WTC11 (cell line): ENCODE measurements around the gene CLEC12A. TPM values are rescaled to one million over a fixed set of nuclear protein-coding genes. Genes with fewer than 3 reads are reported as not detected.

ENCODE experiments used
- ATAC-seq: fragments of 200-7000 bp; cut with Tn5 transposase; 2 replicates; pipeline ENCODE4 v1.10.0; 2021; ENCODE audit warnings: mild to moderate bottlenecking, moderate library complexity
- CTCF ChIA-PET: fragments of 300-600 bp; sonication (Branson Sonifier 250); formaldehyde crosslinking; loops from one replicate; lab custom pipeline; 2021; ENCODE audit warnings: antibody characterized with exemption; lab: Charles Lee
- POLR2A ChIA-PET: fragments of 350-600 bp; sonication (Branson Sonifier 250); formaldehyde crosslinking; loops from one replicate; lab custom pipeline; 2021; ENCODE audit warnings: antibody characterized with exemption; lab: Charles Lee
- DNase-seq: peaks from one replicate; pipeline ENCODE4 v3.0.0; 2021; ENCODE audit warnings: low spot score
- H3K27ac Mint-ChIP-seq: 2 replicates; pipeline ENCODE4 v1.8.0; 2021; ENCODE audit warnings: mixed read lengths
- H3K27me3 Mint-ChIP-seq: 2 replicates; pipeline ENCODE4 v1.8.0; 2021; ENCODE audit warnings: low read depth, mild to moderate bottlenecking, moderate library complexity, mixed read lengths
- H3K36me3 Mint-ChIP-seq: 2 replicates; pipeline ENCODE4 v1.8.0; 2021; ENCODE audit warnings: mixed read lengths
- H3K4me1 Mint-ChIP-seq: 2 replicates; pipeline ENCODE4 v1.8.0; 2022; ENCODE audit warnings: mixed read lengths
- H3K4me3 Mint-ChIP-seq: 2 replicates; pipeline ENCODE4 v1.8.0; 2021; ENCODE audit warnings: mild to moderate bottlenecking, moderate library complexity, mixed read lengths
- H3K9me3 Mint-ChIP-seq: 2 replicates; pipeline ENCODE4 v1.8.0; 2021; ENCODE audit warnings: mixed read lengths
- AR ChIP-seq: fragments of 250-450 bp; sonication (Bioruptor Pico); IDR thresholded peaks from 2 replicates; pipeline ENCODE4 v1.9.0; 2021; ENCODE audit warnings: mild to moderate bottlenecking
- CTCF ChIP-seq: fragments of 200-600 bp; IDR thresholded peaks from 2 replicates; pipeline ENCODE4 v1.8.0; 2022; ENCODE audit warnings: antibody characterized with exemption
- ELF4 ChIP-seq: sonication (generic); formaldehyde crosslinking; IDR thresholded peaks from 2 replicates; pipeline ENCODE4 v1.8.1; 2022; ENCODE audit warnings: low read depth, mild to moderate bottlenecking, moderate library complexity, missing genetic modification reagents
- EMX1 ChIP-seq: fragments of 250-450 bp; sonication (Bioruptor Pico); IDR thresholded peaks from 2 replicates; pipeline ENCODE4 v1.8.0; 2021; ENCODE audit warnings: mild to moderate bottlenecking
- ETV6 ChIP-seq: sonication (generic); formaldehyde crosslinking; IDR thresholded peaks from 2 replicates; pipeline ENCODE4 v1.8.1; 2022; ENCODE audit warnings: mild to moderate bottlenecking, missing genetic modification reagents
- FOXJ3 ChIP-seq: sonication (generic); formaldehyde crosslinking; IDR thresholded peaks from 2 replicates; pipeline ENCODE4 v1.9.0; 2021; ENCODE audit warnings: missing genetic modification reagents, mild to moderate bottlenecking, borderline replicate concordance
- GTF2I ChIP-seq: fragments of 250-450 bp; sonication (Bioruptor Pico); conservative IDR thresholded peaks from 2 replicates; pipeline ENCODE4 v1.4.0; 2021; ENCODE audit warnings: mild to moderate bottlenecking
- HMGA2 ChIP-seq: fragments of 250-450 bp; sonication (Bioruptor Pico); IDR thresholded peaks from 2 replicates; pipeline ENCODE4 v1.4.0; 2021; ENCODE audit warnings: mild to moderate bottlenecking, moderate library complexity
- JAZF1 ChIP-seq: fragments of 250-450 bp; sonication (Bioruptor Pico); IDR thresholded peaks from 2 replicates; pipeline ENCODE4 v1.9.0; 2021; ENCODE audit warnings: moderate library complexity, mild to moderate bottlenecking, inconsistent platforms
- JUN ChIP-seq: sonication (generic); formaldehyde crosslinking; IDR thresholded peaks from 2 replicates; pipeline ENCODE4 v1.8.0; 2023; ENCODE audit warnings: mild to moderate bottlenecking, missing genetic modification reagents
- MLX ChIP-seq: sonication (generic); formaldehyde crosslinking; IDR thresholded peaks from 2 replicates; pipeline ENCODE4 v1.8.1; 2023; ENCODE audit warnings: mild to moderate bottlenecking, missing genetic modification reagents, moderate library complexity
- MXD4 ChIP-seq: fragments of 250-450 bp; sonication (Bioruptor Pico); IDR thresholded peaks from 2 replicates; pipeline ENCODE4 v1.8.0; 2021; ENCODE audit warnings: mild to moderate bottlenecking, moderate library complexity, borderline replicate concordance
- PRRX2 ChIP-seq: fragments of 250-450 bp; sonication (Bioruptor Pico); IDR thresholded peaks from 2 replicates; pipeline ENCODE4 v1.8.0; 2021; ENCODE audit warnings: mild to moderate bottlenecking
- RELA ChIP-seq: sonication (generic); formaldehyde crosslinking; IDR thresholded peaks from 2 replicates; pipeline ENCODE4 v1.8.1; 2022; ENCODE audit warnings: missing genetic modification reagents, mild to moderate bottlenecking, borderline replicate concordance
- USF1 ChIP-seq: sonication (generic); formaldehyde crosslinking; IDR thresholded peaks from 2 replicates; pipeline ENCODE4 v1.8.0; 2022; ENCODE audit warnings: mild to moderate bottlenecking, missing genetic modification reagents
- USF2 ChIP-seq: sonication (generic); formaldehyde crosslinking; IDR thresholded peaks from 2 replicates; pipeline ENCODE4 v1.8.1; 2023; ENCODE audit warnings: mild to moderate bottlenecking, missing genetic modification reagents, moderate library complexity
- ZBTB21 ChIP-seq: sonication (generic); formaldehyde crosslinking; IDR thresholded peaks from 2 replicates; pipeline ENCODE4 v1.8.1; 2023; ENCODE audit warnings: mild to moderate bottlenecking, missing genetic modification reagents, borderline replicate concordance
- ZNF232 ChIP-seq: sonication (generic); formaldehyde crosslinking; IDR thresholded peaks from 2 replicates; pipeline ENCODE4 v1.8.0; 2022; ENCODE audit warnings: mild to moderate bottlenecking, missing genetic modification reagents
- ZNF317 ChIP-seq: sonication (generic); formaldehyde crosslinking; IDR thresholded peaks from 2 replicates; pipeline ENCODE4 v1.8.1; 2023; ENCODE audit warnings: low read depth, mild to moderate bottlenecking, moderate library complexity, missing genetic modification reagents, borderline replicate concordance
- ZNF423 ChIP-seq: fragments of 250-450 bp; sonication (Bioruptor Pico); IDR thresholded peaks from 2 replicates; pipeline ENCODE4 v2.1.2; 2022; ENCODE audit warnings: mild to moderate bottlenecking, moderate library complexity
- ZNF532 ChIP-seq: fragments of 250-450 bp; sonication (Bioruptor Pico); IDR thresholded peaks from 2 replicates; pipeline ENCODE4 v1.9.0; 2021; ENCODE audit warnings: mild to moderate bottlenecking, borderline replicate concordance
- total RNA-seq: library from RNA; stranded (reverse); gene quantifications from 3 replicates; pipeline ENCODE4 v1.2.3, GENCODE V29; 2021

Gene CLEC12A
- total RNA-seq, 1 experiment from 2014 or later: not detected

- H3K4me1 Mint-ChIP-seq: peaks cover 16% of the 10 kb centered on the region
- no peak for TF ChIP-seq ELF4 (CRISPR knock-in tag)
- TF ChIP-seq GTF2I (CRISPR knock-in tag): peak; percentile 75; the same call in 1 of the 2 replicates
- TF ChIP-seq, all 79 proteins: peak for 1
- no peaks in the 10 kb centered on the region for H3K27me3 Mint-ChIP-seq
- ChIA-PET POLR2A (no interaction called here), CTCF (interaction anchor here (0.7 to 1.7 kb wide), 4 partner anchors 21 to 282 kb away, joined by 3 to 9 read pairs (median 4); partner anchors contain the start of gene CLEC12B)
- H3K4me3 Mint-ChIP-seq: no peak overlapping the region
- ATAC-seq (peak; percentile 94), DNase-seq (no peak)
- peak overlapping the region; percentile 85 for H3K27ac Mint-ChIP-seq
- peaks cover 22% of the 10 kb centered on the region for H3K9me3 Mint-ChIP-seq
- H3K36me3 Mint-ChIP-seq: peaks cover 9% of the 10 kb centered on the region; the same call in 1 of the 2 replicates
Measured at GRCh38 chr12:10031771-10032175, 60.6 kb downstream of the CLEC12A start.

GRCh38 chr12:10033783-10034545 lies 62.8 kb downstream of the CLEC12A start:
- no peak for TF ChIP-seq MLX
- no peak for TF ChIP-seq HMGA2 (CRISPR knock-in tag)
- TF ChIP-seq ZBTB21 (CRISPR knock-in tag): no peak
- TF ChIP-seq ETV6 (CRISPR knock-in tag): no peak
- TF ChIP-seq AR: no peak
- TF ChIP-seq MXD4: no peak
- TF ChIP-seq ZNF232 (CRISPR knock-in tag): no peak
- no peak for TF ChIP-seq RELA (CRISPR knock-in tag)
- TF ChIP-seq JUN (CRISPR knock-in tag): no peak
- no peak for TF ChIP-seq JAZF1 (CRISPR knock-in tag)
- TF ChIP-seq EMX1: no peak
- TF ChIP-seq PRRX2 (CRISPR knock-in tag): no peak
- TF ChIP-seq FOXJ3 (CRISPR knock-in tag): no peak
- TF ChIP-seq ZNF317 (CRISPR knock-in tag): no peak
- no peak for TF ChIP-seq ZNF423
- TF ChIP-seq CTCF: no peak
- no peak for TF ChIP-seq USF2 (CRISPR knock-in tag)
- TF ChIP-seq USF1: no peak
- no peak for TF ChIP-seq ZNF532 (CRISPR knock-in tag)
- H3K4me3 Mint-ChIP-seq: no peak overlapping the region
- peaks cover 9% of the 10 kb centered on the region; the same call in 1 of the 2 replicates for H3K36me3 Mint-ChIP-seq
- peaks cover 16% of the 10 kb centered on the region for H3K4me1 Mint-ChIP-seq
- H3K9me3 Mint-ChIP-seq: peaks cover 22% of the 10 kb centered on the region
- H3K27me3 Mint-ChIP-seq: no peaks in the 10 kb centered on the region
- ChIA-PET CTCF (interaction anchor here (1.0 to 1.2 kb wide), 2 partner anchors 24 to 106 kb away, joined by 5 to 9 read pairs; partner anchors contain the start of gene CLEC12B), POLR2A (no interaction called here)
- no peak overlapping the region for H3K27ac Mint-ChIP-seq
- ATAC-seq (no peak), DNase-seq (no peak)
